SK-N-SH (cell line): ENCODE measurements around the gene MBNL1. TPM values are rescaled to one million over a fixed set of nuclear protein-coding genes. Genes with fewer than 3 reads are reported as not detected.
A peak's percentile ranks its signal among the peaks of the same experiment; 100 is the strongest.
"Not testable (repeated sequence)": the region's sequence is repeated elsewhere in the genome, so short reads cannot be mapped to it uniquely, and the experiment has no call there.

ENCODE experiments used
- CTCF ChIA-PET: fragments of 300-600, 350-600 bp; formaldehyde crosslinking; extraction: SDS; loops from one replicate; lab custom pipeline; 2021; lab: Yijun Ruan, JAX
- POLR2A ChIA-PET: fragments of 350-600 bp; sonication (Branson Sonifier 250); formaldehyde crosslinking; extraction: SDS; loops from one replicate; lab custom pipeline; 2020; ENCODE audit warnings: antibody characterized with exemption, inconsistent platforms; lab: Yijun Ruan, JAX
- DNase-seq: peaks from one replicate; pipeline ENCODE4 v3.0.0; 2012
- H2AFZ ChIP-seq: fragments of 200-600 bp; sonication (generic); 2 replicates; pipeline ENCODE4 v1.8.1; 2016; ENCODE audit warnings: antibody characterized with exemption, mild to moderate bottlenecking, low read depth
- H3F3A ChIP-seq: fragments of 200-600 bp; sonication (generic); replicated peaks from 2 replicates; pipeline ENCODE3; 2016; ENCODE audit warnings: antibody characterized with exemption, mild to moderate bottlenecking; ENCODE audit not compliant: insufficient read depth
- H3K27ac ChIP-seq, 2 experiments: fragments of 200-500 bp in 1 of 2; fragments of 200-600 bp in 1 of 2; sonication (Bioruptor generic) in 1 of 2; sonication (generic), shearing (Covaris generic) in 1 of 2; 2 replicates each; pipeline versions ENCODE4 v1.5.1 to v1.6.1; 2014 to 2016; ENCODE audit warnings: low read depth in 2 of 2, inconsistent platforms in 1 of 2, low read length in 1 of 2, mild to moderate bottlenecking in 1 of 2, mixed read lengths in 1 of 2
- H3K27me3 ChIP-seq: fragments of 200-600 bp; sonication (generic), shearing (Covaris generic); 2 replicates; pipeline ENCODE4 v1.6.1; 2016; ENCODE audit warnings: mixed run types; ENCODE audit not compliant: insufficient read depth
- H3K36me3 ChIP-seq, 2 experiments: fragments of 200-500 bp in 1 of 2; fragments of 200-600 bp in 1 of 2; sonication (Bioruptor generic) in 1 of 2; sonication (generic) in 1 of 2; replicated peaks in 1 of 2; 2 replicates each; pipeline versions ENCODE3 to v1.5.1; 2014 to 2016; ENCODE audit warnings: low read length in 1 of 2, mild to moderate bottlenecking in 1 of 2; ENCODE audit not compliant: insufficient read depth in 2 of 2, control insufficient read depth in 1 of 2
- H3K4me1 ChIP-seq, 2 experiments: fragments of 200-500 bp in 1 of 2; fragments of 200-600 bp in 1 of 2; sonication (Bioruptor generic) in 1 of 2; sonication (generic), shearing (Covaris generic) in 1 of 2; 2 replicates each; pipeline versions ENCODE4 v1.5.1 to v1.6.1; 2014 to 2016; ENCODE audit warnings: low read depth in 1 of 2, low read length in 1 of 2, mixed run types in 1 of 2; ENCODE audit not compliant: insufficient read depth in 2 of 2, control insufficient read depth in 1 of 2
- H3K4me2 ChIP-seq: fragments of 200-600 bp; sonication (generic), shearing (Covaris generic); 2 replicates; pipeline ENCODE4 v1.6.1; 2017; ENCODE audit warnings: mixed run types
- H3K4me3 ChIP-seq, 2 experiments: fragments of 200-500 bp in 1 of 2; fragments of 200-600 bp in 1 of 2; sonication (Bioruptor generic) in 1 of 2; sonication (generic), shearing (Covaris generic) in 1 of 2; 2 replicates each; pipeline versions ENCODE4 v1.5.1 to v1.8.1; 2014 to 2016; ENCODE audit warnings: low read depth in 2 of 2, inconsistent platforms in 1 of 2, low read length in 1 of 2, mild to moderate bottlenecking in 1 of 2, mixed read lengths in 1 of 2, moderate library complexity in 1 of 2
- H3K79me2 ChIP-seq: fragments of 200-600 bp; sonication (generic); 2 replicates; pipeline ENCODE4 v1.8.1; 2017; ENCODE audit warnings: mild to moderate bottlenecking; ENCODE audit not compliant: insufficient read depth
- H3K9ac ChIP-seq: fragments of 200-600 bp; sonication (generic); 2 replicates; pipeline ENCODE4 v1.6.1; 2017; ENCODE audit warnings: mixed run types
- H3K9me2 ChIP-seq: fragments of 200-600 bp; sonication (generic); 2 replicates; pipeline ENCODE4 v1.6.1; 2017; ENCODE audit warnings: mixed run types
- H3K9me3 ChIP-seq: fragments of 200-600 bp; sonication (generic); 2 replicates; pipeline ENCODE4 v1.6.1; 2017; ENCODE audit warnings: mixed run types, mild to moderate bottlenecking, moderate library complexity
- H4K20me1 ChIP-seq: fragments of 200-600 bp; sonication (generic); 2 replicates; pipeline ENCODE4 v1.6.1; 2017; ENCODE audit warnings: mild to moderate bottlenecking, mixed run types; ENCODE audit not compliant: insufficient read depth
- CTCF ChIP-seq: fragments of 200-600 bp; sonication (generic); IDR thresholded peaks from 2 replicates; pipeline ENCODE4 v1.6.1; 2017; ENCODE audit warnings: antibody characterized with exemption, mild to moderate bottlenecking, moderate library complexity
- EP300 ChIP-seq, 2 experiments: IDR thresholded peaks; 2 replicates each; pipeline versions ENCODE4 v1.4.0 to v1.6.1; 2012; ENCODE audit warnings: borderline replicate concordance in 1 of 2, low read depth in 1 of 2, low read length in 1 of 2
- EZH2phosphoT487 ChIP-seq: fragments of 200-600 bp; sonication (generic); IDR thresholded peaks from 2 replicates; pipeline ENCODE4 v1.6.1; 2017; ENCODE audit warnings: low read depth, mixed run types, mild to moderate bottlenecking, antibody characterized with exemption, moderate library complexity, borderline replicate concordance
- FOSL2 ChIP-seq: IDR thresholded peaks from 2 replicates; pipeline ENCODE4 v1.4.0; 2012; ENCODE audit warnings: low read depth, mild to moderate bottlenecking, moderate library complexity, borderline replicate concordance
- FOXJ3 ChIP-seq: sonication (generic); formaldehyde crosslinking; IDR thresholded peaks from 2 replicates; pipeline ENCODE4 v1.5.1; 2020; ENCODE audit warnings: mild to moderate bottlenecking, missing genetic modification reagents
- JUND ChIP-seq: IDR thresholded peaks from 2 replicates; pipeline ENCODE4 v1.4.0; 2012
- NFIC ChIP-seq: IDR thresholded peaks from 2 replicates; pipeline ENCODE4 v1.4.0; 2012; ENCODE audit warnings: borderline replicate concordance
- PBX3 ChIP-seq: IDR thresholded peaks from 2 replicates; pipeline ENCODE4; 2012
- POLR2AphosphoS5 ChIP-seq: IDR thresholded peaks from 2 replicates; pipeline ENCODE4 v1.6.1; 2012; ENCODE audit warnings: low read depth, low read length
- SMC3 ChIP-seq: IDR thresholded peaks from 2 replicates; pipeline ENCODE4 v1.6.1; 2012; ENCODE audit warnings: low read depth, low read length, improper control_type of control experiment
- TCF12 ChIP-seq: IDR thresholded peaks from 2 replicates; pipeline ENCODE4 v1.4.0; 2012
- TEAD4 ChIP-seq: IDR thresholded peaks from 2 replicates; pipeline ENCODE4 v1.4.0; 2012; ENCODE audit warnings: mild to moderate bottlenecking, borderline replicate concordance; ENCODE audit not compliant: insufficient read depth
- YY1 ChIP-seq: IDR thresholded peaks from 2 replicates; pipeline ENCODE4 v1.4.0; 2012; ENCODE audit warnings: low read depth, mild to moderate bottlenecking
- WGBS: methylation state at CpG from one replicate; pipeline ENCODE4 v1.1.6; 2017; ENCODE audit warnings: low lambda C conversion rate; 5-methylcytosine and 5-hydroxymethylcytosine counted together
- polyA plus RNA-seq, 3 experiments: library from polyadenylated mRNA; depleted of rRNA; stranded (reverse); fragments of >200 nt; gene quantifications; 2 replicates each; pipeline ENCODE4 v1.2.3, GENCODE V29; 2012

The MBNL1 gene
- polyA plus RNA-seq, 1 of the 3 experiments (the other 2 are of a cell fraction): 44.3 TPM

DNA sequence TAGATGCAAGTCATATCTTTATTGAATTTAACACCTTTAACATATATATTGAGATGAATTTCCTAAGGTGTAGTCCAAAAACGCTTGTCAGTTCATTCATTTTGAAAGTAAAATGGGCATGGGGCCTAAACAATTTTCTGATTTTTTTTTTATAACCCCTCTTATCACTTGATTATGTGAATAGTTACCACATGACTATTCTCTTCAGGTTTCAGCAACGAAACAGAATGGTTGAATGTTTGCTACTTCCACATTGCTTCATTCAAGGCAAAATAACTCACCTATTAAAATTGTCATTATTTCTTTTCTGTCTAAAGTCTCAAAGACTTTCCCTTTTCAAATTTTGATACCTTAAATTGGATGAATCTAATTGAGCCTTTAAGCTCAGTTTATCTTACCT is 96.4 kb downstream of the MBNL1 start:
- no peak for TF ChIP-seq PBX3
- no peak for TF ChIP-seq JUND
- TF ChIP-seq FOXJ3: no peak
- no peak for TF ChIP-seq NFIC
- no peak for TF ChIP-seq CTCF
- no peak for TF ChIP-seq YY1
- TF ChIP-seq, all 33 proteins: peak for 0
- Histone ChIP-seq H3K9me3 (no peaks in the 10 kb centered on the region), H3K4me1 (peaks cover 6 to 28% of the 10 kb centered on the region in 2 experiments; a peak in 3 of 4 replicates), H3K79me2 (peaks cover 100% of the 10 kb centered on the region), H3K4me2 (no peak overlapping the region), H3K27ac (peak overlapping the region in 1 of 2 experiments; percentile 56; a peak in 1 of 4 replicates), H3K4me3 (no peak overlapping the region), H3K9me2 (no peaks in the 10 kb centered on the region), H3F3A (peaks cover 38% of the 10 kb centered on the region), H3K9ac (no peak overlapping the region), H2AFZ (no peak overlapping the region), H3K27me3 (no peaks in the 10 kb centered on the region), H3K36me3 (peaks cover 5 to 39% of the 10 kb centered on the region in 2 experiments), H4K20me1 (peaks cover 98% of the 10 kb centered on the region)
- ChIA-PET CTCF (interaction anchor here (0.7 kb wide), 1 partner anchor 274 kb away, joined by 3 read pairs; no protein-coding TSS in a partner anchor), POLR2A (no interaction called here)
- DNase-seq: no peak
- WGBS: 63% methylated on average over 2 of the region's 2 CpGs

- Histone ChIP-seq H3K27ac (peak overlapping the region in 1 of 2 experiments; percentile 56; a peak in 3 of 4 replicates), H3K27me3 (no peaks in the 10 kb centered on the region), H3K79me2 (peaks cover 100% of the 10 kb centered on the region), H2AFZ (no peak overlapping the region), H3K4me2 (no peak overlapping the region), H4K20me1 (peaks cover 98% of the 10 kb centered on the region), H3F3A (peaks cover 34% of the 10 kb centered on the region), H3K9ac (no peak overlapping the region), H3K9me2 (no peaks in the 10 kb centered on the region), H3K4me1 (peaks cover 6 to 24% of the 10 kb centered on the region in 2 experiments; a peak in 3 of 4 replicates), H3K36me3 (peaks cover 5 to 33% of the 10 kb centered on the region in 2 experiments), H3K9me3 (no peaks in the 10 kb centered on the region), H3K4me3 (no peak overlapping the region)
- 55% methylated on average over 4 of the region's 4 CpGs for WGBS
- ChIA-PET CTCF (interaction anchor here (0.7 to 1.2 kb wide), 2 partner anchors 9 to 61 kb away, joined by 3 read pairs; no protein-coding TSS in a partner anchor), POLR2A (no interaction called here)
- 0 out of 2 replicates have a peak, but pooled peaks have one; percentile 16 for TF ChIP-seq POLR2AphosphoS5
- no peak for TF ChIP-seq TEAD4
- TF ChIP-seq EZH2phosphoT487: no peak
- TF ChIP-seq SMC3: no peak
- TF ChIP-seq JUND: peak; percentile 65; the same call in 1 of the 2 replicates
- 0 out of 4 replicates have a peak, but pooled peaks of 1 of the 2 experiments have one; percentile 11 for TF ChIP-seq EP300 (IDR thresholded peaks at IDR 0.05; ENCODE audit: borderline replicate concordance in 1 of 2, low read depth in 1 of 2, low read length in 1 of 2)
- TF ChIP-seq TCF12: peak; percentile 80
- TF ChIP-seq PBX3: peak; percentile 76
- no peak for TF ChIP-seq YY1
- peak; percentile 77; the same call in 1 of the 2 replicates for TF ChIP-seq FOSL2
- DNase-seq: no peak
Measured at GRCh38 chr3:152365766-152366593, 97.3 kb downstream of the MBNL1 start.

GRCh38 chr3:152367192-152367591 is 98.5 kb downstream of the MBNL1 start:
- CTCF ChIA-PET: interaction anchor here (1.2 kb wide), 1 partner anchor 62 kb away, joined by 3 read pairs; no protein-coding TSS in a partner anchor
- POLR2A ChIA-PET, H3K4me3 ChIP-seq: not testable (repeated sequence)

More at GRCh38 chr3:152367192-152367591, 98.5 kb downstream of the MBNL1 start:
- Histone ChIP-seq H3K4me1 (peaks cover under 1 to 21% of the 10 kb centered on the region in 2 experiments; a peak in 3 of 4 replicates), H3K36me3 (peaks cover 0 to 23% of the 10 kb centered on the region in 2 experiments), H3F3A (peaks cover 34% of the 10 kb centered on the region), H3K79me2 (peaks cover 100% of the 10 kb centered on the region), H4K20me1 (peaks cover 94% of the 10 kb centered on the region)
- H3K9ac ChIP-seq, DNase-seq, H3K27ac ChIP-seq, H3K9me2 ChIP-seq, H3K9me3 ChIP-seq, H3K27me3 ChIP-seq, H3K4me2 ChIP-seq, H2AFZ ChIP-seq: not testable (repeated sequence)
- 98% methylated on average over 2 of the region's 2 CpGs for WGBS
